GM12801 (cell line): ENCODE results near the gene CHMP4A.

ENCODE experiments used
- CTCF ChIP-seq: IDR thresholded peaks from one replicate; pipeline ENCODE4 v1.5.1; 2011; ENCODE audit warnings: control low read depth; ENCODE audit not compliant: insufficient read length; ENCODE audit errors: extremely low read depth

Gene CHMP4A

GRCh38 chr14:24160850-24161804 lies 52.2 kb downstream of the CHMP4A start, which contains the start of gene IRF9:
Gene IRF9, plus strand, starts transcription at chr14:24161265. Its CDS starts 880 bp downstream, at chr14:24162145.
- peak; percentile 65 for TF ChIP-seq CTCF

- TF ChIP-seq CTCF = no peak
Measured at GRCh38 chr14:24160499-24160849, 52.8 kb downstream of the CHMP4A start.

- no peak for TF ChIP-seq CTCF
Measured at GRCh38 chr14:24159777-24160498, 53.4 kb downstream of the CHMP4A start.
